Measurements from ENCODE around the gene CAVIN2. TPM values are rescaled to one million over a fixed set of nuclear protein-coding genes. Genes with fewer than 3 reads are reported as not detected.
A peak's percentile ranks its signal among the peaks of the same experiment; 100 is the strongest.

The CAVIN2 gene
- total and polyA plus RNA-seq, 2 donors (not counting 3 experiments of a cell fraction or from before 2014, with no cell fraction given), result 202 to 260 TPM

GRCh38 chr2:191864628-191865374, 17.9 kb upstream of the CAVIN2 start:
- peak; percentile 78 for DNase-seq (ENCODE audit: low read depth, low spot score)
- intact Hi-C loops (cut with micrococcal nuclease), result loop anchor here (1.0 to 5.0 kb wide), 2 partner anchors 64 to 162 kb away; no protein-coding TSS in a partner anchor
- CTCF ChIA-PET, result interaction anchor here (0.6 to 8.9 kb wide), 10 partner anchors 8 to 309 kb away, joined by 3 to 219 read pairs (median 4); partner anchors contain the start of gene CAVIN2

GRCh38 chr2:191863988-191864387, 17.1 kb upstream of the CAVIN2 start:
- CTCF ChIA-PET, result interaction anchor here (0.9 to 8.9 kb wide), 4 partner anchors 19 to 298 kb away, joined by 4 to 219 read pairs (median 4); no protein-coding TSS in a partner anchor
- no TSS peak for BruUV-seq (replicated peaks)
- Histone ChIP-seq H4K20me1 (replicated peaks; ENCODE audit: control insufficient read depth, extremely low read depth, insufficient read depth, low read length) (no peaks in the 10 kb centered on the region), H3K36me3 (ENCODE audit: control insufficient read depth in 2 of 2, extremely low read depth in 1 of 2, insufficient read depth in 2 of 2, low read length in 2 of 2) (no peaks in the 10 kb centered on the region), H3K4me3 (replicated peaks in 1 of 3; ENCODE audit: insufficient read depth in 1 of 3, low read depth in 1 of 3, low read length in 3 of 3) (no peak overlapping the region), H3K27ac (ENCODE audit: insufficient read depth, low read depth, low read length) (no peak overlapping the region), H3K9me3 (replicated peaks; ENCODE audit: control insufficient read depth, insufficient read depth, low read length) (no peaks in the 10 kb centered on the region), H2AFZ (ENCODE audit: low read depth, low read length) (no peak overlapping the region), H3K4me1 (ENCODE audit: control insufficient read depth, extremely low read depth, insufficient read depth, low read length) (peaks cover 43% of the 10 kb centered on the region), H3K4me2 (ENCODE audit: insufficient read depth, low read length) (no peak overlapping the region), H3K9me1 (replicated peaks; ENCODE audit: control insufficient read depth, extremely low read depth, insufficient read depth, low read length) (no peaks in the 10 kb centered on the region), H3K9ac (replicated peaks; ENCODE audit: extremely low read depth, insufficient read depth, low read length) (no peak overlapping the region), H3K27me3 (ENCODE audit: control insufficient read depth in 2 of 2, insufficient read depth in 2 of 2, low read length in 2 of 2) (no peaks in the 10 kb centered on the region), H3K79me2 (ENCODE audit: control insufficient read depth, insufficient read depth, low read length) (no peaks in the 10 kb centered on the region)
- intact Hi-C loops (cut with micrococcal nuclease), result no loop called here
- FAIRE-seq (no peak), DNase-seq (ENCODE audit: low read depth, low spot score) (peak; percentile 21)
- POLR2A ChIA-PET, result interaction anchor here (1.0 kb wide), 1 partner anchor 17 kb away, joined by 3 read pairs; the partner anchor contains the start of gene CAVIN2
- TF ChIP-seq MAX (IDR thresholded peaks at IDR 0.05; ENCODE audit: insufficient read depth, insufficient read length) (no peak), MYC (IDR thresholded peaks at IDR 0.05; ENCODE audit: low read depth, low read length) (no peak), POLR2A (IDR thresholded peaks at IDR 0.05; ENCODE audit: low read depth, low read length) (no peak), FOS (IDR thresholded peaks at IDR 0.05; ENCODE audit: borderline replicate concordance, insufficient read depth, low read length) (no peak), POLR2AphosphoS5 (IDR thresholded peaks at IDR 0.05; ENCODE audit: insufficient read depth, low read depth, low read length) (no peak), CTCF (IDR thresholded peaks at IDR 0.05; ENCODE audit: extremely low read depth in 1 of 2, insufficient read depth in 1 of 2, low read depth in 1 of 2, low read length in 2 of 2) (no peak), GATA2 (IDR thresholded peaks at IDR 0.05; ENCODE audit: insufficient read depth, insufficient read length, low read depth, low read length) (no peak), JUN (IDR thresholded peaks at IDR 0.05; ENCODE audit: borderline replicate concordance, insufficient read depth, insufficient read length, low read depth) (no peak), EZH2 (IDR thresholded peaks at IDR 0.05; ENCODE audit: borderline replicate concordance, low read depth, low read length, severe bottlenecking) (no peak)
- dilution Hi-C loops (cut with MboI; ENCODE audit: extremely low pct_ligation_motif_present, low sequenced_read_pairs), result no loop called here

More at GRCh38 chr2:191864628-191865374, 17.9 kb upstream of the CAVIN2 start:
- POLR2A ChIA-PET, result interaction anchor here (1.0 to 1.3 kb wide), 4 partner anchors 8 to 187 kb away, joined by 3 to 5 read pairs (median 4); partner anchors contain the start of genes CAVIN2 and NABP1
- dilution Hi-C loops (cut with MboI; ENCODE audit: extremely low pct_ligation_motif_present, low sequenced_read_pairs), result no loop called here
- H3K36me3 ChIP-seq (ENCODE audit: control insufficient read depth in 2 of 2, extremely low read depth in 1 of 2, insufficient read depth in 2 of 2, low read length in 2 of 2), result no peaks in the 10 kb centered on the region
- no TSS peak for BruUV-seq (replicated peaks)
- H3K79me2 ChIP-seq (ENCODE audit: control insufficient read depth, insufficient read depth, low read length), result no peaks in the 10 kb centered on the region
- H3K4me2 ChIP-seq (ENCODE audit: insufficient read depth, low read length), result peak overlapping the region; percentile 35
- FAIRE-seq, result no peak
- H3K9me1 ChIP-seq (replicated peaks; ENCODE audit: control insufficient read depth, extremely low read depth, insufficient read depth, low read length), result no peaks in the 10 kb centered on the region
- H4K20me1 ChIP-seq (replicated peaks; ENCODE audit: control insufficient read depth, extremely low read depth, insufficient read depth, low read length), result no peaks in the 10 kb centered on the region
- H3K27me3 ChIP-seq (ENCODE audit: control insufficient read depth in 2 of 2, insufficient read depth in 2 of 2, low read length in 2 of 2), result no peaks in the 10 kb centered on the region
- no peak for TF ChIP-seq MAX (IDR thresholded peaks at IDR 0.05; ENCODE audit: insufficient read depth, insufficient read length)
- TF ChIP-seq POLR2AphosphoS5 (IDR thresholded peaks at IDR 0.05; ENCODE audit: insufficient read depth, low read depth, low read length), result peak; percentile 14
- TF ChIP-seq GATA2 (IDR thresholded peaks at IDR 0.05; ENCODE audit: insufficient read depth, insufficient read length, low read depth, low read length), result peak; percentile 86
- H3K9ac ChIP-seq (replicated peaks; ENCODE audit: extremely low read depth, insufficient read depth, low read length), result peak overlapping the region; percentile 17
- peak overlapping the region; percentile 28 for H2AFZ ChIP-seq (ENCODE audit: low read depth, low read length)
- H3K4me1 ChIP-seq (ENCODE audit: control insufficient read depth, extremely low read depth, insufficient read depth, low read length), result peaks cover 44% of the 10 kb centered on the region
- peak overlapping the region; percentile 88 for H3K27ac ChIP-seq (ENCODE audit: insufficient read depth, low read depth, low read length)
- H3K9me3 ChIP-seq (replicated peaks; ENCODE audit: control insufficient read depth, insufficient read depth, low read length), result no peaks in the 10 kb centered on the region
- H3K4me3 ChIP-seq (replicated peaks in 1 of 3; ENCODE audit: insufficient read depth in 1 of 3, low read depth in 1 of 3, low read length in 3 of 3), result no peak overlapping the region
